AG04450 (cell line): ENCODE measurements around the gene PRMT5. TPM values are rescaled to one million over a fixed set of nuclear protein-coding genes. Genes with fewer than 3 reads are reported as not detected.

Experiments
- CTCF ChIA-PET: fragments of 300-600, 350-600 bp; formaldehyde crosslinking; extraction: SDS; loops from one replicate; lab custom pipeline; 2022; ENCODE audit warnings: antibody characterized with exemption, inconsistent platforms; lab: Charles Lee
- POLR2A ChIA-PET: fragments of 350-600 bp; formaldehyde crosslinking; extraction: SDS; loops from one replicate; lab custom pipeline; 2021; ENCODE audit warnings: antibody characterized with exemption, inconsistent platforms; lab: Yijun Ruan, JAX
- DNase-seq: peaks from one replicate; pipeline ENCODE4 v3.0.0-alpha.2; 2011; ENCODE audit warnings: low read depth, low spot score
- H3K27ac ChIP-seq: one replicate; pipeline ENCODE4 v1.5.1; 2012; ENCODE audit warnings: low read depth, low read length, control low read depth
- H3K27me3 ChIP-seq: one replicate; pipeline ENCODE4 v1.6.0; 2012; ENCODE audit warnings: low read length; ENCODE audit not compliant: control insufficient read depth, insufficient read depth
- H3K4me3 ChIP-seq: 2 replicates; pipeline ENCODE4 v1.5.1; 2011; ENCODE audit warnings: mild to moderate bottlenecking, low read depth, low read length, control low read depth
- H3K9me3 ChIP-seq: 2 replicates; pipeline ENCODE4 v1.5.1; 2012; ENCODE audit warnings: low read length; ENCODE audit not compliant: control insufficient read depth, insufficient read depth
- CTCF ChIP-seq: IDR thresholded peaks from 2 replicates; pipeline ENCODE4 v1.5.1; 2011; ENCODE audit warnings: low read depth, low read length, control low read depth, inconsistent platforms
- polyA plus RNA-seq: library from polyadenylated mRNA; depleted of rRNA; stranded (reverse); fragments of >200 nt; gene quantifications from 2 replicates; pipeline ENCODE4 v1.2.3, GENCODE V29; 2011

The PRMT5 gene
- polyA plus RNA-seq, 1 experiment: 125 TPM

GRCh38 chr14:22893706-22894105, 35.5 kb downstream of the PRMT5 start:
- ChIA-PET CTCF (interaction anchor here (1.0 to 1.7 kb wide), 2 partner anchors 21 to 324 kb away, joined by 3 to 10 read pairs; no protein-coding TSS in a partner anchor), POLR2A (interaction anchor here (0.9 kb wide), 1 partner anchor 25 kb away, joined by 3 read pairs; the partner anchor contains the start of gene RBM23)
- no peaks in the 10 kb centered on the region for H3K27me3 ChIP-seq
- no peak overlapping the region for H3K4me3 ChIP-seq
- no peak for DNase-seq
- H3K9me3 ChIP-seq: no peaks in the 10 kb centered on the region
- TF ChIP-seq CTCF: no peak
- H3K27ac ChIP-seq: no peak overlapping the region

- TF ChIP-seq CTCF: no peak
- Histone ChIP-seq H3K27ac (no peak overlapping the region), H3K9me3 (no peaks in the 10 kb centered on the region), H3K4me3 (no peak overlapping the region), H3K27me3 (no peaks in the 10 kb centered on the region)
- ChIA-PET POLR2A (interaction anchor here (0.7 kb wide), 1 partner anchor 10 kb away, joined by 3 read pairs; the partner anchor contains the start of gene REM2), CTCF (interaction anchor here (1.3 to 1.6 kb wide), 2 partner anchors 20 to 336 kb away, joined by 3 to 10 read pairs; no protein-coding TSS in a partner anchor)
- DNase-seq: no peak
Observed at GRCh38 chr14:22892488-22892887, 36.7 kb downstream of the PRMT5 start.

- POLR2A ChIA-PET: no interaction called here
- TF ChIP-seq CTCF: no peak
- DNase-seq: no peak
- no peak overlapping the region for H3K4me3 ChIP-seq
- H3K27ac ChIP-seq: no peak overlapping the region
- CTCF ChIA-PET: interaction anchor here (1.1 to 2.5 kb wide), 4 partner anchors 10 to 333 kb away, joined by 4 to 12 read pairs (median 12); no protein-coding TSS in a partner anchor
- H3K9me3 ChIP-seq: no peaks in the 10 kb centered on the region
- no peaks in the 10 kb centered on the region for H3K27me3 ChIP-seq
Observed at GRCh38 chr14:22890416-22890815, 38.8 kb downstream of the PRMT5 start.

GRCh38 chr14:22888662-22889061, 40.5 kb downstream of the PRMT5 start:
- no peaks in the 10 kb centered on the region for H3K9me3 ChIP-seq
- TF ChIP-seq CTCF: no peak
- POLR2A ChIA-PET: interaction anchor here (1.4 kb wide), 1 partner anchor 17 kb away, joined by 5 read pairs; the partner anchor contains the start of gene LRP10
- no peaks in the 10 kb centered on the region for H3K27me3 ChIP-seq
- no peak overlapping the region for H3K27ac ChIP-seq
- no peak for DNase-seq
- no peak overlapping the region for H3K4me3 ChIP-seq
- CTCF ChIA-PET: interaction anchor here (1.0 to 9.1 kb wide), 5 partner anchors 11 to 332 kb away, joined by 3 to 110 read pairs (median 11); partner anchors contain the start of gene LRP10

GRCh38 chr14:22887990-22888378, 41.2 kb downstream of the PRMT5 start:
- POLR2A ChIA-PET: interaction anchor here (1.4 kb wide), 1 partner anchor 16 kb away, joined by 5 read pairs; the partner anchor contains the start of gene LRP10
- Histone ChIP-seq H3K9me3 (no peaks in the 10 kb centered on the region), H3K27ac (no peak overlapping the region), H3K27me3 (no peaks in the 10 kb centered on the region), H3K4me3 (peak overlapping the region; percentile 63)
- CTCF ChIA-PET: interaction anchor here (1.0 to 9.1 kb wide), 4 partner anchors 12 to 318 kb away, joined by 3 to 110 read pairs (median 12); partner anchors contain the start of gene LRP10
- DNase-seq: no peak
- TF ChIP-seq CTCF: no peak
